AG09309 (cell line): ENCODE results near the gene HSD11B2.

Experiments used
- DNase-seq: peaks from one replicate; pipeline ENCODE4 v3.0.0-alpha.2; 2010; ENCODE audit warnings: low read depth
- H3K4me3 ChIP-seq: 2 replicates; pipeline ENCODE4 v1.5.1; 2011; ENCODE audit warnings: mild to moderate bottlenecking, low read depth, low read length, moderate library complexity; ENCODE audit not compliant: control insufficient read depth
- TF ChIP-seq, protein P1 (sequence below): IDR thresholded peaks from 2 replicates; pipeline ENCODE4 v1.5.1; 2011; ENCODE audit warnings: mild to moderate bottlenecking, low read depth, low read length, inconsistent platforms; ENCODE audit not compliant: insufficient read depth, control insufficient read depth; ENCODE audit errors: missing control alignments

HSD11B2 gene

DNA sequence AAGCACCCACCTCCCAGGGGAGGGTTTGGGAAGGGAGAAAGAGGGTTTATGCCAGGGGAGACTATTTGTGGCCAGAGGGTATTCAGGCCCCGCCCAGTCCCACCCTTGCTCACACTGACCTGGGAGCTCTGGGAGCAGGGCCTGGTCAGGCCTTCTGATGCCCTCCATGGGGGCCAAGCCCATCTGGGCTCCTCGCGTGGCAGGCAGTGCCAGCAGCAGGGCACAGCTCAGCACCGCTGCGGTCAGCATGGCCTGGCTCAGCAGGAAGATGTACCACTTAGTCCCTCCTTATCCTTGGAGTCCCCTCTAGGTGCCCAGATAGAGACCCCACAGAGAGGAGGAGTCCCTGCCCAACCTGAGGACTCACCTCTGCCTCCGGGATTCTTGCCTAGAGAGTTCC lies 52.2 kb downstream of the HSD11B2 start, which contains the start of gene AGRP:
AGRP (minus strand) TSS at position 398 of the 400 bp plus-strand sequence; CDS start at position 249, 149 bp downstream.
- TF ChIP-seq, protein P1, sequence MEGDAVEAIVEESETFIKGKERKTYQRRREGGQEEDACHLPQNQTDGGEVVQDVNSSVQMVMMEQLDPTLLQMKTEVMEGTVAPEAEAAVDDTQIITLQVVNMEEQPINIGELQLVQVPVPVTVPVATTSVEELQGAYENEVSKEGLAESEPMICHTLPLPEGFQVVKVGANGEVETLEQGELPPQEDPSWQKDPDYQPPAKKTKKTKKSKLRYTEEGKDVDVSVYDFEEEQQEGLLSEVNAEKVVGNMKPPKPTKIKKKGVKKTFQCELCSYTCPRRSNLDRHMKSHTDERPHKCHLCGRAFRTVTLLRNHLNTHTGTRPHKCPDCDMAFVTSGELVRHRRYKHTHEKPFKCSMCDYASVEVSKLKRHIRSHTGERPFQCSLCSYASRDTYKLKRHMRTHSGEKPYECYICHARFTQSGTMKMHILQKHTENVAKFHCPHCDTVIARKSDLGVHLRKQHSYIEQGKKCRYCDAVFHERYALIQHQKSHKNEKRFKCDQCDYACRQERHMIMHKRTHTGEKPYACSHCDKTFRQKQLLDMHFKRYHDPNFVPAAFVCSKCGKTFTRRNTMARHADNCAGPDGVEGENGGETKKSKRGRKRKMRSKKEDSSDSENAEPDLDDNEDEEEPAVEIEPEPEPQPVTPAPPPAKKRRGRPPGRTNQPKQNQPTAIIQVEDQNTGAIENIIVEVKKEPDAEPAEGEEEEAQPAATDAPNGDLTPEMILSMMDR, result no peak
- no peak for DNase-seq
- no peak within 1 kb of the TSS for H3K4me3 ChIP-seq

DNA sequence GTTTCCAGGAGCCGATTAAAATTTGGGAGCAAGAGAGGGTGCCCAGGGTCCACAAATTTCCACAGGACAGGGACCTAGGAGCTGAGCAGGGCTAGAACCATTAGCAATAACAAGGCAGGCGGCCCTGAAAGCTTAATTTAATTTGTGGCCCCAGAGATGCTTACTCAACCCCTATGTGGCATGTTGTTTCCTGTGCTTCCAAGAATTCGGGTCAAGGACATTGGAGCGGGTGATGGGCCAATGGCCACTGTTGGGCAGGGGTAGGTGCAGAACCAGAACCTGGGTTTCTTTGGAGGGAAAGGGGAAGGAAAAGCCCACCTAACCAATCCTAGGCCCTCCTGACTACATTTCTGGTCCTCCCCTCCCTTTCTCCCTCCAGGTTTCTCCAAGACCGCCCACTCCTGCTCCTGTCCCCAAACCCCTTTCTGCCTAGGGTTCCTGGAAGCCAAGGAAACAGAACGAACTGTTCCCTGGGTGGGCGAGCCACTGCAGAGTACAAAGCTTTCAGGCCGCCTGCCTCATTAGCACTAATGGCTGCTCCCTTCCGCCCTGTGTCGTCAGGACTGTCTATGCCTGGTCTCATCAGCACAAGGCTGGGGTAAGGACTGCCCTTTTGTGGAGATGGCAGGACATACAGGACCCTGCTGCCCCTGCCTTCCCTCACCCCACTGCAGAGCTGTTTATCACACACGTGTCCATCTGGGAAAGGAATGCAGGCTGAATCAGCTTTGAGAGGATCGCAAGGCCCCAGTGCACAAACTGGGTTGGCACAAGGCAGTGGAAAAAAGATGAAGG lies 53.0 kb downstream of the HSD11B2 start:
- DNase-seq, result no peak
- TF ChIP-seq, protein P1, result no peak
- H3K4me3 ChIP-seq, result no peak overlapping the region

GRCh38 chr16:67486805-67487204 lies 55.9 kb downstream of the HSD11B2 start:
- DNase-seq, result no peak
- no peak overlapping the region for H3K4me3 ChIP-seq
- TF ChIP-seq, protein P1, result no peak
